Measurements from ENCODE around the gene ZNF296. TPM values are rescaled to one million over a fixed set of nuclear protein-coding genes. Genes with fewer than 3 reads are reported as not detected.
A peak's percentile ranks its signal among the peaks of the same experiment; 100 is the strongest.

The ZNF296 gene
- polyA plus RNA-seq (0.13 to 1.6 TPM (median 0.25 TPM) in 3 replicates), polyA minus RNA-seq (0.22 to 1.9 TPM (median 0.63 TPM) in 3 replicates)
- 0.92 TPM for polyA plus RNA-seq (2011; ENCODE audit: low read depth)
- 0.33 and 0.70 TPM in 2 replicates for polyA plus RNA-seq (2011; cell fraction: cytosol; rRNA removed)
- polyA plus RNA-seq (2011; cell fraction: nucleus; rRNA removed) = 0.76 and 1.2 TPM in 2 replicates
- polyA plus RNA-seq (2012; ENCODE audit: low replicate concordance) = 1.5 and 4.8 TPM in 2 replicates
- 3.5 TPM for polyA minus RNA-seq (2011; cell fraction: cytosol; rRNA and poly(A)+ RNA removed)
- polyA minus RNA-seq (2011; cell fraction: nucleus; rRNA and poly(A)+ RNA removed) = 0.93 and 1.3 TPM in 2 replicates

DNA sequence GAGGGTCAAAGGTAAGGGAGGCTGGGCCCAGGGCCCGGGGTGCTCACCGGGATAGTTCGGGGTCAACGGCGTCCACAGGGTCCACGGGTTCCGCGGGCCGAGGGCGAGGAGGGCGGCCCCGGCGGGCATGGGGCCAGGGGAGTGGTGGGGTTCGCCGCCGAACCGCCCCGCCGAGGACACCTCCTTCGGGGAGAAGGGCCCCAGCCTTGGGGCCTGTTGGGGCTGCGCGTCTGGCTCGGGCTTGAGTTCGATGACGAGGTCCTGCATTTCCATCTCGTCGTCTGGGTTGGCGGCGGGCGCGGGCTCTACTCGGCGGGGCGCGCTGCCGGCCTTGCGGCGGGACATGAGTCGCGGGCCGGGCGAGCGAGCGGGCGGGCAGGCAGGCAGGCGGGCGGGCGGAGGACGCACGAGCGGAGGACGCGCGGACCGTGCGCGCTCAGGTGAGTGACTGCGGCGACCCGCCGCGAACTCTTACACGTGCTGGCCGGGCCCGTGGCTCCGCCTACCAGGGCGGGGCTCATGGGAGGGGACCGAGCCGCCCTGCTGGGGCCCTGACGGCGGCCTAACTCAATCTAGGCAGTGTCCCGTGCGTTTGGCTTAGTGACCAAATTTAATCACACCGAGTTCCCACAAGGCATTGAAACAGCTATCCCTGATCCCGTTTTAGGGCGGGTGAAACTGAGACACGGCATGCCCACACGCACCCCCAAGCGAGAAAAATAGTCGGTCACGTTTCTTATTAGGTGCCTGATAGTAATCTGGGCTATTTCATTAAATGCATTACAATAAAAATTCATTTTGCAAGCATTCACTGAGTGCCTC lies at the start of gene ZNF296:
Gene ZNF296 (minus strand): TSS at position 450 of the 822 bp plus-strand sequence. CDS start 105 bp downstream, at position 345.
- FAIRE-seq = no peak
- dilution Hi-C loops (cut with MboI; ENCODE audit: extremely low pct_ligation_motif_present, low sequenced_read_pairs) = no loop called here
- H3K4me3 ChIP-seq (ENCODE audit: control insufficient read depth in 2 of 3, extremely low read depth in 1 of 3, insufficient read depth in 2 of 3, low read depth in 1 of 3, low read length in 3 of 3) = peak within 1 kb of the TSS; percentile 67 to 89 (median 76)
- peak within 1 kb of the TSS; percentile 65 for H2AFZ ChIP-seq (ENCODE audit: control insufficient read depth, low read length)
- H3K9ac ChIP-seq (ENCODE audit: control insufficient read depth, extremely low read depth, insufficient read depth, low read length) = peak within 1 kb of the TSS; percentile 80
- H3K4me1 ChIP-seq (ENCODE audit: control insufficient read depth, extremely low read depth, insufficient read depth, low read length) = peaks cover 22% of the 10 kb centered on the region
- peak within 1 kb of the TSS; percentile 85 for H3K4me2 ChIP-seq (ENCODE audit: control insufficient read depth, extremely low read depth, insufficient read depth, low read depth, low read length)
- H3K27me3 ChIP-seq (ENCODE audit: control insufficient read depth, extremely low read depth, insufficient read depth, low read length) = no peaks in the 10 kb centered on the region
- H3K9me1 ChIP-seq (ENCODE audit: control insufficient read depth, extremely low read depth, insufficient read depth, low read length) = peaks cover 2% of the 10 kb centered on the region
- peaks cover 3 to 7% of the 10 kb centered on the region in 2 experiments for H3K36me3 ChIP-seq (ENCODE audit: control insufficient read depth in 2 of 2, extremely low read depth in 1 of 2, insufficient read depth in 2 of 2, low read length in 2 of 2)
- DNase-seq (ENCODE audit: low read depth, low spot score) = peak; percentile 46
- H3K79me2 ChIP-seq (ENCODE audit: control insufficient read depth, insufficient read depth, low read length) = peaks cover 24% of the 10 kb centered on the region
- H3K9me3 ChIP-seq (ENCODE audit: control insufficient read depth, low read depth, low read length) = no peaks in the 10 kb centered on the region
- no peak for TF ChIP-seq EZH2 (IDR thresholded peaks at IDR 0.05; ENCODE audit: low read length)
- TF ChIP-seq, protein P1, sequence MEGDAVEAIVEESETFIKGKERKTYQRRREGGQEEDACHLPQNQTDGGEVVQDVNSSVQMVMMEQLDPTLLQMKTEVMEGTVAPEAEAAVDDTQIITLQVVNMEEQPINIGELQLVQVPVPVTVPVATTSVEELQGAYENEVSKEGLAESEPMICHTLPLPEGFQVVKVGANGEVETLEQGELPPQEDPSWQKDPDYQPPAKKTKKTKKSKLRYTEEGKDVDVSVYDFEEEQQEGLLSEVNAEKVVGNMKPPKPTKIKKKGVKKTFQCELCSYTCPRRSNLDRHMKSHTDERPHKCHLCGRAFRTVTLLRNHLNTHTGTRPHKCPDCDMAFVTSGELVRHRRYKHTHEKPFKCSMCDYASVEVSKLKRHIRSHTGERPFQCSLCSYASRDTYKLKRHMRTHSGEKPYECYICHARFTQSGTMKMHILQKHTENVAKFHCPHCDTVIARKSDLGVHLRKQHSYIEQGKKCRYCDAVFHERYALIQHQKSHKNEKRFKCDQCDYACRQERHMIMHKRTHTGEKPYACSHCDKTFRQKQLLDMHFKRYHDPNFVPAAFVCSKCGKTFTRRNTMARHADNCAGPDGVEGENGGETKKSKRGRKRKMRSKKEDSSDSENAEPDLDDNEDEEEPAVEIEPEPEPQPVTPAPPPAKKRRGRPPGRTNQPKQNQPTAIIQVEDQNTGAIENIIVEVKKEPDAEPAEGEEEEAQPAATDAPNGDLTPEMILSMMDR (optimal IDR thresholded peaks at IDR 0.05 in 1 of 3, IDR thresholded peaks at IDR 0.05 in 1 of 3, conservative IDR thresholded peaks at IDR 0.05 in 1 of 3; ENCODE audit: extremely low read depth in 1 of 3, insufficient read depth in 2 of 3, low read length in 3 of 3) = no peak
- H3K27ac ChIP-seq (ENCODE audit: control insufficient read depth, insufficient read depth, low read length) = peak within 1 kb of the TSS; percentile 50
- H4K20me1 ChIP-seq (ENCODE audit: control insufficient read depth, extremely low read depth, insufficient read depth, low read length) = peaks cover 4% of the 10 kb centered on the region

DNA sequence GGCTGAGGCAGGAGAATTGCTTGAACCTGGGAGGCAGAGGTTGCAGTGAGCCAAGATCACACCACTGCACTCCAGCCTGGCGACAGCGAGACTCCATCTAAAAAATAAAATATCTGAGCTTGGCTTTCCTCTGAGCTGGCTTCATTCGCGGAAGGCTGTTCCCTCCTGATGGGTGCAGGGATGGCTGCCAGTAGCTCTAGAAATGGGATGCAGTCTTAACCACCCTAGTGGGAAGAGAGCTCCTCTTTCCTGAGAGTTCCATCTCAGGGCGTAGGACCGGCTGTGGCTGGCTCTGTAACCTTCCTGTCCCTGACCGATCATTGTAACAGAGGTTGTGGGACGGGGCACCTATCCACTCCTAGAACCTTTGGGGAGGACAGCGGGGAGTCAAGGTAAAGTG lies 49.1 kb upstream of the ZNF296 start:
- FAIRE-seq (no peak), DNase-seq (ENCODE audit: low read depth, low spot score) (no peak)
- no peak overlapping the region for H3K27ac ChIP-seq (ENCODE audit: control insufficient read depth, insufficient read depth, low read length)
- H3K27me3 ChIP-seq (ENCODE audit: control insufficient read depth, extremely low read depth, insufficient read depth, low read length) = no peaks in the 10 kb centered on the region
- TF ChIP-seq EZH2 (IDR thresholded peaks at IDR 0.05; ENCODE audit: low read length) = no peak
- TF ChIP-seq, protein P1 (optimal IDR thresholded peaks at IDR 0.05 in 1 of 3, IDR thresholded peaks at IDR 0.05 in 1 of 3, conservative IDR thresholded peaks at IDR 0.05 in 1 of 3; ENCODE audit: extremely low read depth in 1 of 3, insufficient read depth in 2 of 3, low read length in 3 of 3) = no peak
- H3K4me2 ChIP-seq (ENCODE audit: control insufficient read depth, extremely low read depth, insufficient read depth, low read depth, low read length) = no peak overlapping the region
- no peak overlapping the region for H3K9ac ChIP-seq (ENCODE audit: control insufficient read depth, extremely low read depth, insufficient read depth, low read length)
- peaks cover 18% of the 10 kb centered on the region for H4K20me1 ChIP-seq (ENCODE audit: control insufficient read depth, extremely low read depth, insufficient read depth, low read length)
- H3K9me1 ChIP-seq (ENCODE audit: control insufficient read depth, extremely low read depth, insufficient read depth, low read length) = peaks cover 4% of the 10 kb centered on the region
- no peaks in the 10 kb centered on the region for H3K9me3 ChIP-seq (ENCODE audit: control insufficient read depth, low read depth, low read length)
- H3K79me2 ChIP-seq (ENCODE audit: control insufficient read depth, insufficient read depth, low read length) = peaks cover 55% of the 10 kb centered on the region
- dilution Hi-C loops (cut with MboI; ENCODE audit: extremely low pct_ligation_motif_present, low sequenced_read_pairs) = no loop called here
- H3K4me1 ChIP-seq (ENCODE audit: control insufficient read depth, extremely low read depth, insufficient read depth, low read length) = peaks cover 18% of the 10 kb centered on the region
- no peak overlapping the region for H3K4me3 ChIP-seq (ENCODE audit: control insufficient read depth in 2 of 3, extremely low read depth in 1 of 3, insufficient read depth in 2 of 3, low read depth in 1 of 3, low read length in 3 of 3)
- no peak overlapping the region for H2AFZ ChIP-seq (ENCODE audit: control insufficient read depth, low read length)
- peaks cover under 1 to 5% of the 10 kb centered on the region in 2 experiments for H3K36me3 ChIP-seq (ENCODE audit: control insufficient read depth in 2 of 2, extremely low read depth in 1 of 2, insufficient read depth in 2 of 2, low read length in 2 of 2)

Data from keratinocyte (primary cell).